Panc1 (cell line): ENCODE measurements around the gene MAPK8IP3. TPM values are rescaled to one million over a fixed set of nuclear protein-coding genes. Genes with fewer than 3 reads are reported as not detected.
"Not testable (repeated sequence)": the region's sequence is repeated elsewhere in the genome, so short reads cannot be mapped to it uniquely, and the experiment has no call there.

Experiments
- ATAC-seq: fragments of 200-7000 bp; cut with Tn5 transposase; 2 replicates; pipeline ENCODE4 v1.9.1; 2020; ENCODE audit warnings: mild to moderate bottlenecking, moderate library complexity
- BruUV-seq: library from RNA; stranded (reverse); fragments of 400-500 nt; replicated peaks from 2 replicates; lab custom pipeline; 2021; lab: Mats Ljungman, UMichigan
- CTCF ChIA-PET: fragments of 300-600 bp; sonication (Branson Sonifier 250); formaldehyde crosslinking; loops from one replicate; lab custom pipeline; 2022; ENCODE audit warnings: antibody characterized with exemption; lab: Charles Lee
- POLR2A ChIA-PET: fragments of 300-600 bp; sonication (Branson Sonifier 250); formaldehyde crosslinking; loops from one replicate; lab custom pipeline; 2022; ENCODE audit warnings: antibody characterized with exemption; lab: Charles Lee
- DNase-seq: peaks from one replicate; pipeline ENCODE4 v3.0.0-alpha.2; 2010; ENCODE audit warnings: low read depth, low spot score
- H3K27ac ChIP-seq: 2 replicates; pipeline ENCODE4 v1.5.1; 2011; ENCODE audit warnings: mild to moderate bottlenecking, low read length, inconsistent platforms
- H3K27me3 ChIP-seq: fragments of 200-500 bp; sonication (Bioruptor generic); 2 replicates; pipeline ENCODE4 v1.6.0; 2014; ENCODE audit warnings: low read length, inconsistent platforms; ENCODE audit not compliant: control insufficient read depth, insufficient read depth
- H3K36me3 ChIP-seq: fragments of 200-500 bp; sonication (Bioruptor generic); 2 replicates; pipeline ENCODE4 v1.5.1; 2014; ENCODE audit warnings: inconsistent platforms, mild to moderate bottlenecking, low read length, moderate library complexity; ENCODE audit not compliant: control insufficient read depth, insufficient read depth
- H3K4me1 ChIP-seq: 2 replicates; pipeline ENCODE4 v1.5.1; 2011; ENCODE audit warnings: inconsistent platforms, mild to moderate bottlenecking, low read length, moderate library complexity; ENCODE audit not compliant: control insufficient read depth, insufficient read depth
- H3K4me3 ChIP-seq, 2 experiments: 2 replicates each; pipeline ENCODE4 v1.5.1; 2011 to 2012; ENCODE audit warnings: low read depth in 2 of 2, low read length in 2 of 2, mild to moderate bottlenecking in 2 of 2, inconsistent platforms in 1 of 2, moderate library complexity in 1 of 2
- H3K9me3 ChIP-seq: fragments of 200-500 bp; sonication (Bioruptor generic); 2 replicates; pipeline ENCODE4 v1.5.1; 2014; ENCODE audit warnings: low read depth, mild to moderate bottlenecking, inconsistent platforms, low read length, moderate library complexity; ENCODE audit not compliant: control insufficient read depth, insufficient read depth
- CTCF ChIP-seq: fragments of 450-650 bp; IDR thresholded peaks from 2 replicates; pipeline ENCODE4 v1.5.1; 2017; ENCODE audit warnings: mild to moderate bottlenecking
- POLR2AphosphoS5 ChIP-seq: IDR thresholded peaks from 2 replicates; pipeline ENCODE4 v1.6.1; 2012; ENCODE audit warnings: mild to moderate bottlenecking, low read depth, low read length, moderate library complexity
- REST ChIP-seq, 2 experiments: IDR thresholded peaks; 2 replicates each; pipeline ENCODE4 v1.6.1; 2011 to 2012; ENCODE audit warnings: low read depth in 2 of 2, control low read depth in 1 of 2, low read length in 1 of 2, mild to moderate bottlenecking in 1 of 2, moderate library complexity in 1 of 2; ENCODE audit not compliant: insufficient read depth in 1 of 2
- SIN3A ChIP-seq: IDR thresholded peaks from 2 replicates; pipeline ENCODE4 v1.6.1; 2012; ENCODE audit warnings: low read depth, mild to moderate bottlenecking, low read length, moderate library complexity, borderline replicate concordance; ENCODE audit not compliant: insufficient read depth
- TCF7L2 ChIP-seq: IDR thresholded peaks from 2 replicates; pipeline ENCODE4 v1.6.1; 2011; ENCODE audit warnings: mild to moderate bottlenecking, low read depth, low read length, inconsistent platforms
- in situ Hi-C: cut with HindIII; loops from 2 replicates; pipeline ENCODE4 v1.10.0; 2016; ENCODE audit warnings: low sequenced_read_pairs, low pct_unique_long_range_greater_than_20kb
- intact Hi-C: fragments of 100-400 bp; cut with micrococcal nuclease; formaldehyde crosslinking; loops from one replicate; pipeline ENCODE4 v1.10.0; 2022; ENCODE audit not compliant: unreplicated experiment
- total RNA-seq: library from RNA; stranded (reverse); gene quantifications from one replicate; pipeline ENCODE4 v1.2.1, GENCODE V29; 2021; ENCODE audit not compliant: unreplicated experiment

MAPK8IP3 gene
- total RNA-seq, 1 experiment from 2014 or later, result 108 TPM

GRCh38 chr16:1701216-1701878, 4.6 kb upstream of the MAPK8IP3 start:
- Histone ChIP-seq H3K27ac (no peak overlapping the region), H3K27me3 (no peaks in the 10 kb centered on the region), H3K4me3 (no peak overlapping the region), H3K4me1 (peaks cover 8% of the 10 kb centered on the region), H3K36me3 (peaks cover 14% of the 10 kb centered on the region; the same call in 1 of the 2 replicates), H3K9me3 (no peaks in the 10 kb centered on the region)
- TSS peak; percentile 66 for BruUV-seq
- CTCF ChIA-PET, result no interaction called here
- DNase-seq, result no peak
- in situ Hi-C loops (no loop called here), intact Hi-C loops (no loop called here)
- ATAC-seq, result no peak
- TF ChIP-seq SIN3A (no peak), POLR2AphosphoS5 (no peak; the same call in 1 of the 2 replicates), TCF7L2 (no peak), REST (IDR thresholded peaks at IDR 0.05; ENCODE audit: insufficient read depth in 1 of 2, low read depth in 2 of 2, low read length in 1 of 2) (no peak), CTCF (no peak)
- POLR2A ChIA-PET, result interaction anchor here (0.7 kb wide), 1 partner anchor 15 kb away, joined by 4 read pairs; no protein-coding TSS in a partner anchor

GRCh38 chr16:1705324-1705687, 689 bp upstream of the MAPK8IP3 start:
- BruUV-seq, result not testable (repeated sequence)

More at GRCh38 chr16:1705324-1705687, 689 bp upstream of the MAPK8IP3 start:
- ATAC-seq, H3K9me3 ChIP-seq, intact Hi-C loops, H3K27me3 ChIP-seq, in situ Hi-C loops, DNase-seq: not testable (repeated sequence)
- Histone ChIP-seq H3K36me3 (peaks cover 13% of the 10 kb centered on the region), H3K27ac (peak overlapping the region; percentile 94), H3K4me3 (peak overlapping the region; percentile 75 to 81), H3K4me1 (peaks cover 33% of the 10 kb centered on the region)
- ChIA-PET POLR2A (interaction anchor here (0.6 to 0.7 kb wide), 4 partner anchors 13 to 1239 kb away, joined by 3 to 8 read pairs (median 6); partner anchors contain the start of gene JPT2), CTCF (interaction anchor here (0.6 to 0.7 kb wide), 7 partner anchors 12 to 1038 kb away, joined by 3 to 6 read pairs (median 4); partner anchors contain the start of gene RHOT2)
